Stimulated activated naive CD8-positive, alpha-beta T cell treated with anti-CD3 and anti-CD28 coated beads, Interleukin-15, Interleukin-2, amounts not matched to agents 100 ng/mL and 50 ng/mL, for 24 hours (primary cell): ENCODE measurements around the gene GLIS1.

Experiments used
- H3K27ac Mint-ChIP-seq: one replicate; pipeline ENCODE4 v1.8.0; 2021; ENCODE audit warnings: mild to moderate bottlenecking, mixed read lengths
- H3K27me3 Mint-ChIP-seq: one replicate; pipeline ENCODE4 v1.8.0; 2021; ENCODE audit warnings: mixed read lengths
- H3K36me3 Mint-ChIP-seq: one replicate; pipeline ENCODE4 v1.8.0; 2021; ENCODE audit warnings: low read depth, mixed read lengths
- H3K4me1 Mint-ChIP-seq: one replicate; pipeline ENCODE4 v1.8.0; 2021; ENCODE audit warnings: low read depth, mixed read lengths
- H3K4me3 Mint-ChIP-seq: one replicate; pipeline ENCODE4 v1.8.0; 2021; ENCODE audit warnings: mild to moderate bottlenecking, mixed read lengths
- H3K9me3 Mint-ChIP-seq: one replicate; pipeline ENCODE4 v1.8.0; 2021; ENCODE audit warnings: mixed read lengths

The GLIS1 gene

GRCh38 chr1:53553734-53554509 is 185.0 kb downstream of the GLIS1 start:
- H3K36me3 Mint-ChIP-seq, result no peaks in the 10 kb centered on the region
- peak overlapping the region; percentile 65 for H3K27ac Mint-ChIP-seq
- H3K4me3 Mint-ChIP-seq, result no peak overlapping the region
- no peaks in the 10 kb centered on the region for H3K9me3 Mint-ChIP-seq
- peaks cover 17% of the 10 kb centered on the region for H3K4me1 Mint-ChIP-seq
- no peaks in the 10 kb centered on the region for H3K27me3 Mint-ChIP-seq

DNA sequence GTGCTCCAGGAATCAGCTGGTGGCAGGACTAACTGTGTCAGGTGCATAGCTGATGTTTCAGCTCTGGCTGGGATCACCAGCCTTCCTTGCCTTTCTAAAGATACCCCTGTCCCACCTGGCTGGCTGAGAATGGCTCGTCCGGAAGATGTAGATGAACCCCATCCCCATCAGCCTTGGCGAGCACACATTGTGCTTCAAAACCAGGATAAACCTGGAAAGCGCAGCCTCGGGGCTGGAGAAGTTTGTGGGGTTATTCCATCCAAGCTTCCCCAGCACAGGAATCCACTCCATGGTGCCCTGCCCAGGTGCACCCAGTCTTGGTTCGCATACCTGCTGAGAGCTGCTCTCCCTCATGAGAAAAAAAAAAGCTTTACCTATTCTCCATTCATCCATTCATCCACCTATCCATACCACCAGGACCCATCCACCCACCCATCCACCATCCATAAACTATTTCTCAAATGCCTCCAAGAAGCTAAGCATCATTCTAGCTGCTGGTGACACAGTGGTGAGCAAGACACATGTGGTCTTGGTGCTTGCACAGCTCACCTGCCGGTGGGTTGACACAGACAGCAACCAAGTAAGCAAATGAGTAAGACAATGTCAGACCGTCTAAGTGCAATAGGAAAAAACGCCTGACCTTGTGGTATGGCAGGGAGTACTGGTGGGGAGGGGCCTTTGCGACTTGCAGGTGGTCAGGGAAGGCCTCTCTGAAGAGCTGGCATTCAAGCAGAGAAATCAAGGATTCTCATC is 185.8 kb downstream of the GLIS1 start:
- peaks cover 17% of the 10 kb centered on the region for H3K4me1 Mint-ChIP-seq
- no peaks in the 10 kb centered on the region for H3K36me3 Mint-ChIP-seq
- no peaks in the 10 kb centered on the region for H3K9me3 Mint-ChIP-seq
- H3K27ac Mint-ChIP-seq, result peak overlapping the region; percentile 65
- H3K27me3 Mint-ChIP-seq, result no peaks in the 10 kb centered on the region
- no peak overlapping the region for H3K4me3 Mint-ChIP-seq

GRCh38 chr1:53552146-53552861 is 186.7 kb downstream of the GLIS1 start:
- no peak overlapping the region for H3K4me3 Mint-ChIP-seq
- H3K27me3 Mint-ChIP-seq, result no peaks in the 10 kb centered on the region
- H3K36me3 Mint-ChIP-seq, result no peaks in the 10 kb centered on the region
- no peaks in the 10 kb centered on the region for H3K9me3 Mint-ChIP-seq
- peaks cover 17% of the 10 kb centered on the region for H3K4me1 Mint-ChIP-seq
- H3K27ac Mint-ChIP-seq, result no peak overlapping the region

DNA sequence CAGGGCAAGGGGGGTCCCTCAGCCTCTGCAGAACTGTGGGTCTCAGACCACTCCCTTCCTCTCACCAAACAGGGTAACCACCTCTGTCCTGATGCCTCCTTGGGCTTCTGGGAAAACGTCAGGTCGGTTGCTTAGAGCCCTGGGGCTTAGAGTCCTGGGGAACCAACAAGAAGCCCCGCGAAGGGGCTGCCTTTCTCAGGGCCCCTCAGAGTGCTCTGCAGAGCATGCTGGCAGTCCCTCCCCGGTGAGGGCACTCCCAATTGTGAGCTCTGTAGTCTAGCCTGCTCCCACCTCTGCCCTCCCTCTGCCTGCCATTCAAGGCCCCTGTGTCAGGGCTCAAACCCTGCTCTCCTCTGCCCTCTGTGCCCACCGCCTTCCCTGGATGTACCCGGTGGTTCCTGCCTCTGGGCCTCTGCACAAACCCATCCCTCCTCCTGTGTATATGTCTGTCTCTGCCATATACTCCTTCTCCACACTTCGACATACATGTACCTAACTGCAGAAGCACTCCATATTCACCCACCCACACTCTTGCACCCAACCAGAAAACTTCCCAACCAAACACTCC is 187.5 kb downstream of the GLIS1 start:
- peaks cover 17% of the 10 kb centered on the region for H3K4me1 Mint-ChIP-seq
- H3K36me3 Mint-ChIP-seq, result no peaks in the 10 kb centered on the region
- H3K9me3 Mint-ChIP-seq, result no peaks in the 10 kb centered on the region
- H3K27ac Mint-ChIP-seq, result no peak overlapping the region
- H3K4me3 Mint-ChIP-seq, result no peak overlapping the region
- H3K27me3 Mint-ChIP-seq, result no peaks in the 10 kb centered on the region

DNA sequence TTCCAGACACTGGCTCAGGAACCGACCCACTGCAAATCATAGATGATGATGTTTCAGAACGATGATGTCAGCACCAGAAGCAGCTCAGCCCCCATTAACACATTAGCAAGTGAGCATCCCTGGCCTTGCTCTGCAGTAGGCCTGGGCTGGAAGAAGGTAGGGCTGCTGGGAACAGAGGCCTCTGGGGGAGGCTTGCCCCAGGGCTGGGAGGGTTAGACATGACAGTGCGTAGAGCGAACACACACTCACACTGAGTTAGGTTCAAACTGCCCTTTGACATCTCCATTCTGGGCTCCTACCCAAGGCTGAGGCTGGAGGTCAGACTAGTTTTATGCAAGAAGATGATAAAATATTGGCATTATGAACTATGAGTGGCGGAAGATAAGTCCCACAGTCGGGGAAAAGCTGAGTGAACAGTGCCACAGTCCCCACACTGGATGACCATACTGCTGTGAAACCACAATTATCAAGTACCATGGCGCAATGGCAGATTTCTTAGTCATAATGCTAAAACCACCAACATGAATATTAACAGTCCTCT is 188.7 kb downstream of the GLIS1 start:
- Mint-ChIP-seq H3K4me3 (no peak overlapping the region), H3K27ac (no peak overlapping the region), H3K27me3 (no peaks in the 10 kb centered on the region), H3K36me3 (no peaks in the 10 kb centered on the region), H3K9me3 (no peaks in the 10 kb centered on the region), H3K4me1 (peaks cover 17% of the 10 kb centered on the region)

- no peaks in the 10 kb centered on the region for H3K9me3 Mint-ChIP-seq
- H3K4me3 Mint-ChIP-seq, result no peak overlapping the region
- no peak overlapping the region for H3K27ac Mint-ChIP-seq
- H3K36me3 Mint-ChIP-seq, result no peaks in the 10 kb centered on the region
- no peaks in the 10 kb centered on the region for H3K27me3 Mint-ChIP-seq
- peaks cover 17% of the 10 kb centered on the region for H3K4me1 Mint-ChIP-seq
These were observed 189.2 kb downstream of the GLIS1 start for GRCh38 chr1:53549781-53550180.

GRCh38 chr1:53549287-53549686 is 189.7 kb downstream of the GLIS1 start:
- H3K27ac Mint-ChIP-seq, result no peak overlapping the region
- H3K9me3 Mint-ChIP-seq, result no peaks in the 10 kb centered on the region
- no peaks in the 10 kb centered on the region for H3K27me3 Mint-ChIP-seq
- no peaks in the 10 kb centered on the region for H3K36me3 Mint-ChIP-seq
- peaks cover 17% of the 10 kb centered on the region for H3K4me1 Mint-ChIP-seq
- no peak overlapping the region for H3K4me3 Mint-ChIP-seq

DNA sequence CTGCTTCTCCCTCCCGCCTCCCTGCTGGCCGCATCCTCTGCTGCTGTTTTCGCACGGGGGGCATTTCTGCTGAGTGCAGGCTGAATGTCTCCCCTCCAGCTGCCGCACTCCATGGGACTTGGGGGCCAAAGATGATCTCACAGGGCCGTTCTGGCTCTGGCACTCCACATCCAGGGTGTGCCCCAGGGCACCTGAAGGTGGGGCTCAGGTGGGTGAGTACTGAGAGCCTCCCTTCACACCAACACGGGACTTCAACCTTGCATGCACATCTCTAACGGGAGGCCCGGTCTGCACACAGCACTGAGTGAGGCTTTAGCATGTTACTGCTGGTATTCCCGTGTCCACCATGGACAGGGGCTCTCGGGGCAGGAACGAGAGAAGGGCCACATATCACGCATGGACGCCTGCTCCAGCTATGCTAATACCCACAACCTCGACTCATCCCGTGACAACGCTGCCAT is 190.9 kb downstream of the GLIS1 start:
- Mint-ChIP-seq H3K4me1 (peaks cover 5% of the 10 kb centered on the region), H3K27ac (no peak overlapping the region), H3K4me3 (no peak overlapping the region), H3K9me3 (no peaks in the 10 kb centered on the region), H3K36me3 (no peaks in the 10 kb centered on the region), H3K27me3 (no peaks in the 10 kb centered on the region)

DNA sequence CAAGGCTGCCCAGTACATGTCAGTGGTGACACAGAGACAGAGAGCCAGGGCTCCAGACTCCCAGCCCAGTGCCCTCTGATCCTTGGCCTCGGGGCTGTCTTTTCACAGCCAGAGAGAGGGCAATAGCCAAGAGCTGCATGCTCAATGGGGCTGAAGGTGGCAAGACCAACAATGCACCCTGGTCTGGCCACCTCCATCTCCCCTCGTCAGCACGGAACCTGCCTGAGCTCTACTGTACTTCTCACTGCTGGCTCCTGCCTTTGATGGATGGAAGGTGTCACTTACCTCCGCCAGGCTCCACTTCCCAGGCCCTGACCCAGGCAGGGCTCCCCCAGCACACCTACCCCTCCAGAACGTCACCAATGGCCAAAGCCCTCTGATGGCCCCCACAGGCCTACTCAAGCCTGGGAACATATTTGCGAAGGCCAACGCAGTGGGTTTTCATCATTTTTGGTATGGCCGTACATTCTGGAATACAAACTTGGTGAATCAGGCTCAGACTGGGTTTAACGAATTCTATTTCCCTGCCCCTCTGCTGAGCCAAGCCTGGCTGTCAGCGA is 191.7 kb downstream of the GLIS1 start:
- peaks cover 5% of the 10 kb centered on the region for H3K4me1 Mint-ChIP-seq
- no peaks in the 10 kb centered on the region for H3K27me3 Mint-ChIP-seq
- no peaks in the 10 kb centered on the region for H3K9me3 Mint-ChIP-seq
- H3K27ac Mint-ChIP-seq, result no peak overlapping the region
- H3K4me3 Mint-ChIP-seq, result no peak overlapping the region
- no peaks in the 10 kb centered on the region for H3K36me3 Mint-ChIP-seq

GRCh38 chr1:53546409-53547155 is 192.4 kb downstream of the GLIS1 start:
- Mint-ChIP-seq H3K36me3 (no peaks in the 10 kb centered on the region), H3K4me1 (peaks cover 5% of the 10 kb centered on the region), H3K9me3 (no peaks in the 10 kb centered on the region), H3K4me3 (no peak overlapping the region), H3K27ac (no peak overlapping the region), H3K27me3 (no peaks in the 10 kb centered on the region)

DNA sequence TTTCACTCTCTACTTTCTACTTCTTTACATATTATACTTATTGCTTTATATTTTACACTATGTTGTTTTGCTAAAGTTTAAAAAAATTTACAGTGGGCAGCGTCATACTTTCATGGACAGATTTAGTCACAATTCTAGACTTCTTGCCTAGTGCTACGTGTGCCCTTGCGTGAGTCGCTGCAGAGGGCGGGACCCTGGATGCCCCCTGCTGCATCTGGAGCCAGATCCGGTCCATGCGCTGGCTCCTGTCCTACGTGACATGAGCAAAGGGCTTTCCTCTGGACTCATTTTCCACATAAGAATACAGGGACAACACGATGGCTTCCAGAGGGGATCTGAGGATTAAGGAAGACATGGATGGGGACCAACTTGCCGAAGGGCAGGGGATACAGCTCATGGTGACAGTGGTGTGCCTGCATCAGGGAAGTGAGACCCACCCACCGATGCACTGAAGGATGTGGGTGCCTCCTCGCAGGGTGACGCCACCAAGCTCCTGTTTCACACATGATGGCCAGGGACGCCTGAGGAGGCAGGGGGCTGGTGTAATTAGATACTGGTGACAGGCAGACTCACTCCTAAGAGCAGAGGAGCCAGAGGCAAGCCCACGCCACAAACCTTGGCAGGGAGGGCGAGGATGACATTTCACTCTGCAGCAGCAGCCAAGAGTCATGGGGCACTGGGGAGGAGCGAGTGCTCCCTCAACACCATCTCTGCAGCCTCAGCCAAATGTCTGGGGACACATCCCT is 193.1 kb downstream of the GLIS1 start:
- Mint-ChIP-seq H3K9me3 (no peaks in the 10 kb centered on the region), H3K4me1 (peaks cover 5% of the 10 kb centered on the region), H3K27ac (no peak overlapping the region), H3K36me3 (no peaks in the 10 kb centered on the region), H3K27me3 (no peaks in the 10 kb centered on the region), H3K4me3 (no peak overlapping the region)

- Mint-ChIP-seq H3K27me3 (no peaks in the 10 kb centered on the region), H3K9me3 (no peaks in the 10 kb centered on the region), H3K4me3 (no peak overlapping the region), H3K4me1 (no peaks in the 10 kb centered on the region), H3K27ac (no peak overlapping the region), H3K36me3 (no peaks in the 10 kb centered on the region)
These were observed 194.0 kb downstream of the GLIS1 start for GRCh38 chr1:53544728-53545515.
